NB4 (cell line): ENCODE results near the gene RAB20.

Experiments used
- MYC ChIP-seq: IDR thresholded peaks from 2 replicates; pipeline ENCODE4 v1.6.1; 2011; ENCODE audit warnings: low read depth, low read length
- POLR2A ChIP-seq: IDR thresholded peaks from 2 replicates; pipeline ENCODE4 v1.6.1; 2011; ENCODE audit warnings: mild to moderate bottlenecking; ENCODE audit not compliant: insufficient read length; ENCODE audit errors: extremely low read depth
- TF ChIP-seq, protein P1 (sequence below): IDR thresholded peaks from one replicate; pipeline ENCODE4 v1.5.1; 2012; ENCODE audit warnings: low read depth, low read length
- TF ChIP-seq, protein P2 (sequence below): IDR thresholded peaks from 2 replicates; pipeline ENCODE4 v1.6.1; 2011; ENCODE audit warnings: low read depth, low read length

DNA sequence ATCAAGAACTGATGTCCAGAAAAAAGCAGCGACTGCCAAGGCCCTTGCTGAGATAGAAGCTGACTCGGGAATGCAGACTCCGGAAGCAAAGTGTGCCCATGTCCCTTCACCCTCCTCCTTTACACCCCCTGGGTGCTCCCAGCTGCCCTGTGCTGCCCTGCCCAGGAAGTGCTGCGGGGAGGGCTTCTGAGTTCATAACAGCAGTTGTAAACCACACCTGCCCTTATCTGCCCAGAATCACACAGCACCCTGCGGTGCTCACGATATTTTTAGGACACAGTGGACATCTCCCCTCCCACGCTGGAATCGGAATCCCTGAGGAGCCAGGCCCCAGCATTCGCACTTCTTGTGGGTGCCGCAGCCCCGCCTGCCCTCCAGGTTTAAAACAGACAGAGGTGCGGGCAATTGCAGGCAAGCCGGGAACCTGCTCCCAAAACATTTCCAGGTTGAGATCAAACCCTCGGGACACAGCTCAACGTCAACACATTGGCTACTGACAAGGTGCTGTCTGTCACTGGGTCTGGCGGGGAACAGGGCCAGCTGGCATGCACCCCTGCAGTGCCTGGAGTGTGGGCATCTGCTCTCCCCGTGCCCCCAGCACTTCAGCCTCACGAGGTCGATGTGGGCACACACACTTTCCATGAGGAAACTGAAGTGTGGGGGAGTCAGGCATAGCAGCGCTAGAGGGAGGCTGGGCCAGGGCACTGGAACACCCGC is 36.8 kb downstream of the RAB20 start:
- TF ChIP-seq, protein P1, sequence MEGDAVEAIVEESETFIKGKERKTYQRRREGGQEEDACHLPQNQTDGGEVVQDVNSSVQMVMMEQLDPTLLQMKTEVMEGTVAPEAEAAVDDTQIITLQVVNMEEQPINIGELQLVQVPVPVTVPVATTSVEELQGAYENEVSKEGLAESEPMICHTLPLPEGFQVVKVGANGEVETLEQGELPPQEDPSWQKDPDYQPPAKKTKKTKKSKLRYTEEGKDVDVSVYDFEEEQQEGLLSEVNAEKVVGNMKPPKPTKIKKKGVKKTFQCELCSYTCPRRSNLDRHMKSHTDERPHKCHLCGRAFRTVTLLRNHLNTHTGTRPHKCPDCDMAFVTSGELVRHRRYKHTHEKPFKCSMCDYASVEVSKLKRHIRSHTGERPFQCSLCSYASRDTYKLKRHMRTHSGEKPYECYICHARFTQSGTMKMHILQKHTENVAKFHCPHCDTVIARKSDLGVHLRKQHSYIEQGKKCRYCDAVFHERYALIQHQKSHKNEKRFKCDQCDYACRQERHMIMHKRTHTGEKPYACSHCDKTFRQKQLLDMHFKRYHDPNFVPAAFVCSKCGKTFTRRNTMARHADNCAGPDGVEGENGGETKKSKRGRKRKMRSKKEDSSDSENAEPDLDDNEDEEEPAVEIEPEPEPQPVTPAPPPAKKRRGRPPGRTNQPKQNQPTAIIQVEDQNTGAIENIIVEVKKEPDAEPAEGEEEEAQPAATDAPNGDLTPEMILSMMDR, result no peak
- TF ChIP-seq, protein P2, sequence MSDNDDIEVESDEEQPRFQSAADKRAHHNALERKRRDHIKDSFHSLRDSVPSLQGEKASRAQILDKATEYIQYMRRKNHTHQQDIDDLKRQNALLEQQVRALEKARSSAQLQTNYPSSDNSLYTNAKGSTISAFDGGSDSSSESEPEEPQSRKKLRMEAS, result no peak
- TF ChIP-seq POLR2A (no peak), MYC (no peak)
